OCI-LY7 (cell line): ENCODE measurements around the gene NAV2.

Experiments used
- EZH2phosphoT487 ChIP-seq: fragments of 200-600 bp; sonication (generic); IDR thresholded peaks from 2 replicates; pipeline ENCODE4 v1.6.1; 2018; ENCODE audit warnings: low read depth, borderline replicate concordance, mild to moderate bottlenecking, mixed run types, antibody characterized with exemption, low read length, moderate library complexity, mixed read lengths
- TF ChIP-seq, protein P1 (sequence below): fragments of 200-600 bp; sonication (generic); conservative IDR thresholded peaks from 2 replicates; pipeline ENCODE4 v1.5.1; 2014; ENCODE audit warnings: mild to moderate bottlenecking, antibody characterized with exemption, low read length, moderate library complexity, mixed read lengths

DNA sequence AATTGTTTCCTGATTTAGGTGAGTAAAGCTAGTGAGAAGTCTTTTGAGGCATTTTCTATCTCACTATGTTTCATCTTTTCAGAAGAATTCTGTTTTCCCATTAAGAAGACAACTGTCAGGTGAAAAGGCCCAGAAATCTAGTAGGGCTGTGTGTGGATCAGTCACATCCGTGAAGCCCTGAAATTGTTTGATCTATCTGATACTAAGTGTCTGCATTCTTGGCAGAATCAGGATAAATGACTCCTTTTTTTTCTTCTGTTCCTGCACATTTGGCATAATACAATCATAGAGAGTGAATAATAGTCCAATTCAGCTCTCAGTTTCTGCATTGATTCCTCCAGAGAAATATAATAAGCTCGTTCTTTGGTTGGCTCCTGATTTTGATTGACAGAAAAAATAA, 208.3 kb downstream of the NAV2 start:
- TF ChIP-seq, protein P1, sequence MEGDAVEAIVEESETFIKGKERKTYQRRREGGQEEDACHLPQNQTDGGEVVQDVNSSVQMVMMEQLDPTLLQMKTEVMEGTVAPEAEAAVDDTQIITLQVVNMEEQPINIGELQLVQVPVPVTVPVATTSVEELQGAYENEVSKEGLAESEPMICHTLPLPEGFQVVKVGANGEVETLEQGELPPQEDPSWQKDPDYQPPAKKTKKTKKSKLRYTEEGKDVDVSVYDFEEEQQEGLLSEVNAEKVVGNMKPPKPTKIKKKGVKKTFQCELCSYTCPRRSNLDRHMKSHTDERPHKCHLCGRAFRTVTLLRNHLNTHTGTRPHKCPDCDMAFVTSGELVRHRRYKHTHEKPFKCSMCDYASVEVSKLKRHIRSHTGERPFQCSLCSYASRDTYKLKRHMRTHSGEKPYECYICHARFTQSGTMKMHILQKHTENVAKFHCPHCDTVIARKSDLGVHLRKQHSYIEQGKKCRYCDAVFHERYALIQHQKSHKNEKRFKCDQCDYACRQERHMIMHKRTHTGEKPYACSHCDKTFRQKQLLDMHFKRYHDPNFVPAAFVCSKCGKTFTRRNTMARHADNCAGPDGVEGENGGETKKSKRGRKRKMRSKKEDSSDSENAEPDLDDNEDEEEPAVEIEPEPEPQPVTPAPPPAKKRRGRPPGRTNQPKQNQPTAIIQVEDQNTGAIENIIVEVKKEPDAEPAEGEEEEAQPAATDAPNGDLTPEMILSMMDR = no peak
- TF ChIP-seq EZH2phosphoT487 = no peak
